GM19328 (cell line): ENCODE data around the gene HOXA10.

ENCODE experiments used
- ATAC-seq: cut with Tn5 transposase; IDR thresholded peaks from one replicate; pipeline ENCODE4 v1.9.1; 2021; ENCODE audit warnings: mild to moderate bottlenecking, moderate library complexity; ENCODE audit not compliant: unreplicated experiment

HOXA10 gene

GRCh38 chr7:27146491-27147198 is 27.5 kb downstream of the HOXA10 start:
- ATAC-seq: no peak

DNA sequence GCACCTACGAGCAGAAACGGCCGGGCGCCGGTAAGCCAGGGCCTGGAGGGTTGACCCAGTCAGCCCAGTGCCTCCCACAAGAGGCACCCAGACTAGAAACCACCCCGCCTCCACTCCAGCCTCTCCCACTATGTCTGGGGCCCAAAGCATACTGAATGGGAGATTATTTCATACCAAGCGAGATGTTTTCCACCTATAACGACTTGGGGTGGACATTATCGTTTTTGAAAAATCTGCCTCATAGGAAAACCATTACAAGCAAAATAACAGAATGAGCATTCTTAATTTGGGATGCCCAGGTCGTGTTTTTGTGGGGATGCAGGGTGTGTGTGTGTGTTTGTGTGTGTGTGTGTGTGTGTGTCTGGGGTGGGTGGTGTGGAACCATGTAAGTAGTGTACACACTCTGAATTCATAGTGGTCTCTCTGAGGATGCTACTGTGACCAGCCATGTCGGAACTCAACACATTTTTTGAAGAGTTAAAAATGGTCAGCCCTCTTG is 28.2 kb downstream of the HOXA10 start:
- ATAC-seq: no peak

DNA sequence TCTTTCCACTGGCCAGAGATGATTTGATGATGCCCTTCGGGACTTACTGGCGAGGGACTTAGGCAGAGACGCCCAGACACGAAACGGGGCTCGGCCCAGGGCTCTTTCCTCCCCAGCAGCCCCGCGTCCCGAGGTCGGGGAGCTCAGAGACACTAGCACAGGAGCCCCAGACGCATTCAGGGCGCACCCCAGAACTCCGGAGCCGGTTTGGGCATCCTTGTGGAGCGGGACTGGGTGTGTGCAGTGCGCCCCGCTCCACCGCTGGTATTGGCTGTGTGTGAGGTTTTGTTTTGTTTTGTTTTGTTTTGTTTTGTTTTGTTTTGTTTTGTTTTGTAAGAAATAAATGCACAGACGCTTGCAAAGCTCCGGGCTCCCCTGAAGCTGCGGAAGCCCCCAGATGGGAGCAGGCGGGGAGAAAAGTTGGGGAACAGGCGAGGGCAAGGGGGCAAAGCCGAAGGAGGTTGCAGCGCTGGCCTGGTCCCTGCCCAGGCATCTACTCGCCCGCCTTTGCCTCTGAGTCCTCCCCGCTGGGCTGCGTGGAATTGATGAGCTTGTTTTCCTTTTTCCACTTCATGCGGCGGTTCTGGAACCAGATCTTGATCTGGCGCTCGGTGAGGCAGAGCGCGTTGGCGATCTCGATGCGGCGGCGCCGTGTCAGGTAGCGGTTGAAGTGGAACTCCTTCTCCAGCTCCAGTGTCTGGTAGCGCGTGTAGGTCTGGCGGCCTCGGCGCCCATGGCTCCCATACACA is 28.8 kb downstream of the HOXA10 start:
- no peak for ATAC-seq

GRCh38 chr7:27144781-27145164 is 29.3 kb downstream of the HOXA10 start:
- ATAC-seq: no peak

DNA sequence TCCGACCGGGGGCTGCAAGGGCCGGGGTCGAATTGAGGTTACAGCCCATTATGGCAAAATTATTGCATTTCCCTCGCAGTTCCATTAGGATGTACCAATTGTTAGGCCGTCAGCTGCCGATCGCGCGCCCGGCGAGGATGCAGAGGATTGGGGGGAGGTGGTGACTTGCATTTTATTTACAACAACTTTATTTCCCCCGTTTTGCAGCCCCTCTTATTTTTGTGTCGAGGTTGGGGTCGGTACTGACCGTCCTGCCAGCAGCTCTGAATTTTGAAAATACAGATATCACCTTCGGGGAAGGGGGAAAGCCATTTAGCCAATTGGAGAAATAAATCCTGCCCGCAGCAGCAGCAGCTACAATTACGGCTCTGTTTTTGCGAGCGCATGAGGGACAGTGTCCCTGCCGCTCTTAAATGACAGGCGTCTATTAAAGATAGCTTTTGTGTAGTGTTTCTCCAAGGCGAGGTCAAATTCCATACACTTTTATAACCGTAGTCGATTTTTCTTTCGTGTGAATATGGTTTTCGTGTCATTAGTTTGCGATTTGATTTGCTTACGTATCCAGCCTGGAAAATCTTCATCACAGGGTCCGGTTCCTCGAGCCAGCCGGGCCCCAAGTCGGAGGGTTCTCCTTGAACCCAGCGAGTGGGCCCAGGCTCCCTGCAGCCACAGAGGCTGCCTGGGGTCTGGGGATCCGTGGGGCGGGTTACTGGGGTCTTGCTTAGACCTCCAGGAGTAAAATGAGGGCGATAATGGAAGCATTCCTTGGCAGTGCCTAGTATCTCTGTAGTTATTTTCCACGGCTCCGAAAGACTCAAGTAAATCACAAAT is 30.0 kb downstream of the HOXA10 start:
- no peak for ATAC-seq

- ATAC-seq: no peak
Measured at GRCh38 chr7:27143023-27143949, 30.8 kb downstream of the HOXA10 start, which contains the start of gene HOXA5. Gene HOXA5, minus strand, starts transcription at chr7:27143681. Its CDS starts 74 bp downstream, at chr7:27143607.

GRCh38 chr7:27142580-27143022 is 31.5 kb downstream of the HOXA10 start:
- ATAC-seq: no peak

GRCh38 chr7:27141923-27142579 is 32.1 kb downstream of the HOXA10 start:
- no peak for ATAC-seq

DNA sequence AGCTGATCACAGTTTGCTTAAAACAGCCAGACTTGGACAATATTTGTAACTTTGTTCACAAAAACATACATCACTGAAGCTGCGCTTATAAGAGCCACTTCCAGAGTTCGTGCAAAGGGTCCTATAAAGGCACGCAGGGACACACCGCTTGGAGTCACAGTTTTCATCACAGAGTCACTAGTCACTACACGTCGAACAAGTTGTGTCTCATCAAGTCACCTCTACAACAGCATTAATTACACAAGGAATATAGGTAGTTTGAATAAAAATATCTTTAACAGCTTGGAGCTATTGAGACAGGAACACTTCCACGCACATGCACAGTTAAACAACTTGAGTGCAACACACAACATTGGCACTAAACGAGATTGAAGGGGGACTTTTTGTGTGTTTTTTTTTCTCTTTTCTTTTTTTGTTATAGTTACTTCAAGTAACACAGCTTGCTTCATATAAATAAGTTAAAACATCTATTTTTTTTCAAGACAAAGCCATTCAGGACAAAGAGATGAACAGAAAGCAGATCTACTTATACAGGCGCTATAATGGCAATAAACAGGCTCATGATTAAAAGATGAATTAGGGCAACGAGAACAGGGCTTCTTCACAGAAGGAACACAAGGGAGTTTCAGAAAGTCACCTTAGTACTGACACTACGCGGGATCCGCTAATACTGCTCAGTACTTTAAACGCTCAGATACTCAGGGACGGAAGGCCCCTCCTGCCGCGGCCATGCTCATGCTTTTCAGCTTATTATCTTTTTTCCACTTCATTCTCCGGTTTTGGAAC is 32.8 kb downstream of the HOXA10 start:
- no peak for ATAC-seq

DNA sequence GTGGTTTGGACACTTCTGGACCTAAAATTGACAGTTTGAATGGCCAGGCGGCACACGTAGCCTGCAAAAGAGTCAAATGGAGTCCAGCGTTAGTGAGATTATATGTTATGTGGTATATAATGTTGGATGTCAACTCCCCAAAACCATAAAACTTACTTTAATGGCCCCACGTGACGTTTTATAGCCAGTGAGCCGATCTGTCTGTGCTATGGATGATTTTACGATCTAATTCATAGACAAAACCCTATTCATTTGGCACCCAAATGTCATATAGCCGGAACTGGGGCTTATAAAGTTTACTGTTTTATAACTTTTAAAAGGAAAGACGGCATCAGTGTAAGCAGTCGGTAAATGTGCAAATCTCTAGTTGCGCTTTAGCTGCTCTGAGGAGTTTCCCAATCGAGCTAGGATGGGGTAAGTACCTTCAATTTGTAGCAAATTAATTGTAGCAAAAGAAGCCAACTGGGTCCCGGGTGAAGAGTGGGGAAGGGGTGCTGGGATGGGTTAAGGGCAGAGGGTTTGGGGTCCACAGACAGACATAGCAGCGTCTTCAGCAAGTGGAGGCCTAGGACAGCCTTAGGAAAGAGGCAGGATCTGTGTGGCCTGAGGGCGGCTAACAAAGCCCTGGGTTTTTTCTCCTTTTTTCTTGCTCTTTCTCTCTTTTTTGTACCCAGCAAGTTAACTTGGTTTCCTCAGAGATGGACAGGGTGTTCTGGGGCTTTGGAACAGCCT is 33.8 kb downstream of the HOXA10 start:
- ATAC-seq: no peak

GRCh38 chr7:27139334-27140125 is 34.6 kb downstream of the HOXA10 start:
- ATAC-seq: no peak

DNA sequence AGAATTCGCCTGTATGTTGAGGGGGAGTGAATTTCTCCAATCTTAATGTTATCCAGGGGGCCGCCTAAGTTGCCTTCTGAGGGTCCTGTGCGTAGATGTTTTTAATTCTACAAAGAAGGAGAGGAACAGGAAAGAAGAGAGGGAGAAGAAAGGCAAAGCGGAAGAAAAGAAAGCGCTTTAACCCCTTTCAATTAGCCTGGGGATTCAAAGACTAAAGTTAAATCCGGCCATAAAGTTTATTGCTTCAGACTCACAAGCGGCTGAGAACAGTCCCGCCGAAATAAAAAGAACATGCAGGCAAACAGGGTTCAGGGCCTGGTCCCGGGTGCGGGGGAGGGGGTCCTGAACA is 35.2 kb downstream of the HOXA10 start:
- no peak for ATAC-seq

DNA sequence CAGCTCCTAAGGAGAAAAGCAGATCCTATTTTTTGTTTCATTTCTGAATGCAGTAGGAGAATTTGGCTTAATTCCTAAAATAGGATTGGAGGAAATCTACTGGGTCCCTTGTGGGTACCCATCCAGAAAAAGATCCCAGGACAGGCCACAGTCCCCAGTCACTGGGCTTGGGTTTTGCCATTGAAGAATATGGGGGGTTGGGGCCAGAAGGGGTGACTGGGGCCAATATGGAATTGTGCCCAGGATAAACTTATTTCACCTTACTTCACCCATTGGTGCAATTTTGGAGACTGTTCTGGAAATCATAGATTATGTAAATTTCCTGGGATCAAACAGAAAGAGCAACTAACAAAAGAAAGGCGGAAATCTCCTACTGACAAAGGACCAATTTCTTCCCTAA is 35.6 kb downstream of the HOXA10 start:
- no peak for ATAC-seq

- no peak for ATAC-seq
Measured at GRCh38 chr7:27137640-27138315, 36.3 kb downstream of the HOXA10 start.

- ATAC-seq: no peak
Measured at GRCh38 chr7:27134392-27134791, 39.7 kb downstream of the HOXA10 start.

DNA sequence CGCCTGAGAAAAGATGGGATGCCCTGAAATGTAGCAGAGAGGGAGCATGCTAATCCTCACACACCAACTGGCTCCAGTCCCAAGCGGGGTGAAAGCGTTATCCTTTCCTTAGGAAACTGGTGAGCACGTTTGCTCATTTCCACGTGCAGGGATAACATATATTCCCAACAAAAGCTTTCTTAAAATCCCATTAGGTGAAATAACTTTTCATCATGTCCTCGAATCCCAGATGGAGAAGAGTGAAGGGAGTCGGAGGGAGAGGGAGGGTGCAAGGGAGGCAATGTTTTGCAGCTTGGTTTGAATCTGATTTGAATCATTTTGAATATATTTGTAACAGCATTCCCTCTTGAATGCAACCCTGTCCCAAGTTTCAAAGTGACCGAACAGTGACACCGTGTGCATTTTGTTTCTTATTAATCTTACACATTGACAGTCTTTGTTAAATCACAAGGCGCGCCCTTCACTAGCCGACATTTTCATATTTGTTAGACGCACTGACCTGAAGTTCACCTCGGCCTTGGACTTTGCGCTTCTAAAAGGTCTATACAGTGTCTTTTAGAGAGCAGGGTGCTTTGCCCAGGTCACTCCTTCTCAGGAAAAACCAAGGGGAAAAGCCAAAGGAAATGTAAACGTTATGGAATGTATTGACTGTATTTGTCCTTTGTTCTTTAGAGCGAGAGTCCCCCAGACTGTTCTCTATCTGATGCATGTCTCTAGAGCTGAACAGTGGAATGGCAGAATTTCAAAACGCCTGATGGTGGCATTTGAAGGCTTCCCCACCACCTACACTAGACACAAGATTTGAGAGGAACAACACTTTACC is 40.5 kb downstream of the HOXA10 start:
- ATAC-seq: no peak
